Natural killer cell (primary cell): ENCODE measurements around the gene NECTIN4. TPM values are rescaled to one million over a fixed set of nuclear protein-coding genes. Genes with fewer than 3 reads are reported as not detected.

Experiments
- ATAC-seq, 3 donors: fragments of 150-1000 bp in 2 of 3; fragments of 200-7000 bp in 1 of 3; cut with Tn5 transposase; 1 replicate in 1 of 3; 2 replicates in 2 of 3; pipeline ENCODE4 v1.10.0; 2021; ENCODE audit warnings: mild to moderate bottlenecking in 2 of 3, moderate library complexity in 2 of 3
- DNase-seq, 2 donors: peaks; one replicate each; pipeline versions ENCODE4 v3.0.0 to v3.0.0-alpha.2; 2013 to 2021; ENCODE audit warnings: mixed read lengths in 1 of 2
- H3K27ac ChIP-seq: one replicate; pipeline ENCODE4 v1.5.1; 2013; ENCODE audit warnings: mild to moderate bottlenecking, low read length
- H3K27me3 ChIP-seq: one replicate; pipeline ENCODE4 v1.6.1; 2013; ENCODE audit warnings: low read length; ENCODE audit not compliant: control insufficient read depth, insufficient read depth
- H3K36me3 ChIP-seq: one replicate; pipeline ENCODE4 v1.6.1; 2013; ENCODE audit warnings: low read length; ENCODE audit not compliant: control insufficient read depth, insufficient read depth
- H3K4me1 ChIP-seq: one replicate; pipeline ENCODE4 v1.6.1; 2013; ENCODE audit warnings: low read length; ENCODE audit not compliant: control insufficient read depth, insufficient read depth
- H3K4me3 ChIP-seq: one replicate; pipeline ENCODE4 v1.5.1; 2013; ENCODE audit warnings: low read length
- H3K9me3 ChIP-seq: one replicate; pipeline ENCODE4 v1.6.1; 2013; ENCODE audit warnings: low read length; ENCODE audit not compliant: control insufficient read depth, insufficient read depth
- H3K27ac Mint-ChIP-seq, 2 donors: one replicate each; pipeline ENCODE4 v1.8.0; 2022; ENCODE audit warnings: mild to moderate bottlenecking in 2 of 2, mixed read lengths in 2 of 2, moderate library complexity in 1 of 2
- H3K27me3 Mint-ChIP-seq, 2 donors: one replicate each; pipeline ENCODE4 v1.8.0; 2022; ENCODE audit warnings: low read depth in 2 of 2, mixed read lengths in 2 of 2
- H3K36me3 Mint-ChIP-seq: one replicate; pipeline ENCODE4 v1.8.0; 2022; ENCODE audit warnings: mixed read lengths
- H3K4me1 Mint-ChIP-seq, 2 donors: one replicate each; pipeline ENCODE4 v1.8.0; 2022; ENCODE audit warnings: mixed read lengths in 2 of 2
- H3K4me3 Mint-ChIP-seq: one replicate; pipeline ENCODE4 v1.8.0; 2022; ENCODE audit warnings: mild to moderate bottlenecking, moderate library complexity, mixed read lengths
- H3K9me3 Mint-ChIP-seq, 2 donors: one replicate each; pipeline ENCODE4 v1.8.0; 2022; ENCODE audit warnings: mixed read lengths in 2 of 2
- WGBS: methylation state at CpG from one replicate; pipeline ENCODE4 v1.1.7; 2013; ENCODE audit warnings: missing lambda C conversion rate; ENCODE audit not compliant: insufficient coverage; 5-methylcytosine and 5-hydroxymethylcytosine counted together
- intact Hi-C: fragments of 100-400 bp; cut with micrococcal nuclease; formaldehyde crosslinking; loops from one replicate; pipeline ENCODE4 v1.14.2; 2022
- total RNA-seq, 4 donors: library from RNA; stranded (reverse); fragments of 120-200 nt in 1 of 4; gene quantifications; one replicate each; pipeline versions ENCODE4 v1.2.3 to v1.2.4, GENCODE V29; 2013 to 2022
- TF ChIP-seq, protein P1 (sequence below): fragments of 200-600 bp; IDR thresholded peaks from one replicate; pipeline ENCODE4 v1.8.0; 2022; ENCODE audit warnings: antibody characterized with exemption

The NECTIN4 gene
- total RNA-seq, 3 donors from 2014 or later (not counting 1 experiment from before 2014, with no cell fraction given), result 0.07 to 0.09 TPM; not detected in 1

GRCh38 chr1:161021970-161022353 lies 67.4 kb downstream of the NECTIN4 start:
- peak overlapping the region; percentile 89 to 90 for H3K27ac Mint-ChIP-seq
- peaks cover 28 to 34% of the 10 kb centered on the region in 2 donors for H3K4me1 Mint-ChIP-seq
- H3K4me3 Mint-ChIP-seq, result peak overlapping the region; percentile 95
- DNase-seq, result no peak
- H3K27ac ChIP-seq, result no peak overlapping the region
- H3K27me3 Mint-ChIP-seq, result no peaks in the 10 kb centered on the region
- intact Hi-C loops, result loop anchor here (2.0 kb wide), 1 partner anchor 23 kb away; the partner anchor contains the start of gene USF1
- no peaks in the 10 kb centered on the region for H3K27me3 ChIP-seq
- H3K9me3 ChIP-seq, result no peaks in the 10 kb centered on the region
- H3K4me3 ChIP-seq, result no peak overlapping the region
- TF ChIP-seq, protein P1, sequence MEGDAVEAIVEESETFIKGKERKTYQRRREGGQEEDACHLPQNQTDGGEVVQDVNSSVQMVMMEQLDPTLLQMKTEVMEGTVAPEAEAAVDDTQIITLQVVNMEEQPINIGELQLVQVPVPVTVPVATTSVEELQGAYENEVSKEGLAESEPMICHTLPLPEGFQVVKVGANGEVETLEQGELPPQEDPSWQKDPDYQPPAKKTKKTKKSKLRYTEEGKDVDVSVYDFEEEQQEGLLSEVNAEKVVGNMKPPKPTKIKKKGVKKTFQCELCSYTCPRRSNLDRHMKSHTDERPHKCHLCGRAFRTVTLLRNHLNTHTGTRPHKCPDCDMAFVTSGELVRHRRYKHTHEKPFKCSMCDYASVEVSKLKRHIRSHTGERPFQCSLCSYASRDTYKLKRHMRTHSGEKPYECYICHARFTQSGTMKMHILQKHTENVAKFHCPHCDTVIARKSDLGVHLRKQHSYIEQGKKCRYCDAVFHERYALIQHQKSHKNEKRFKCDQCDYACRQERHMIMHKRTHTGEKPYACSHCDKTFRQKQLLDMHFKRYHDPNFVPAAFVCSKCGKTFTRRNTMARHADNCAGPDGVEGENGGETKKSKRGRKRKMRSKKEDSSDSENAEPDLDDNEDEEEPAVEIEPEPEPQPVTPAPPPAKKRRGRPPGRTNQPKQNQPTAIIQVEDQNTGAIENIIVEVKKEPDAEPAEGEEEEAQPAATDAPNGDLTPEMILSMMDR, result no peak
- no peaks in the 10 kb centered on the region for H3K36me3 ChIP-seq
- H3K36me3 Mint-ChIP-seq, result no peaks in the 10 kb centered on the region
- WGBS, result 84% methylated on average over 1 of the region's 2 CpGs
- H3K4me1 ChIP-seq, result peaks cover 23% of the 10 kb centered on the region
- H3K9me3 Mint-ChIP-seq, result no peaks in the 10 kb centered on the region
- ATAC-seq, result no peak

GRCh38 chr1:161021165-161021969 lies 68.0 kb downstream of the NECTIN4 start:
- Histone ChIP-seq H3K27ac (peak overlapping the region; percentile 74), H3K36me3 (no peaks in the 10 kb centered on the region), H3K4me1 (peaks cover 23% of the 10 kb centered on the region), H3K9me3 (no peaks in the 10 kb centered on the region), H3K27me3 (no peaks in the 10 kb centered on the region), H3K4me3 (peak overlapping the region; percentile 87)
- Mint-ChIP-seq H3K4me3 (peak overlapping the region; percentile 95), H3K27ac (peak overlapping the region; percentile 89 to 90), H3K4me1 (peaks cover 28 to 38% of the 10 kb centered on the region in 2 donors), H3K9me3 (no peaks in the 10 kb centered on the region), H3K36me3 (no peaks in the 10 kb centered on the region), H3K27me3 (no peaks in the 10 kb centered on the region)
- 15% methylated on average over 34 of the region's 34 CpGs for WGBS
- intact Hi-C loops, result loop anchor here (2.0 kb wide), 1 partner anchor 23 kb away; the partner anchor contains the start of gene USF1
- ATAC-seq, result peak; percentile 88 to 94 (median 93)
- DNase-seq, result peak; percentile 71 to 93
- TF ChIP-seq, protein P1, result no peak

Other genes with a start within 250 kb of the NECTIN4 start
- gene CD244, start 226.7 kb downstream of the NECTIN4 start, total RNA-seq, result 100 to 1,000 TPM; 131 to 193 (median 150) TPM
- gene ITLN1, start 204.4 kb downstream of the NECTIN4 start, total RNA-seq, result not detected
- gene ITLN2, start 134.7 kb downstream of the NECTIN4 start, total RNA-seq, result not detected
- 10 to 100 TPM; 27.8 to 34.6 (median 30.2) TPM for gene F11R, start 68.4 kb downstream of the NECTIN4 start, total RNA-seq
- 10 to 100 TPM; 31.8 to 36.3 (median 34.3) TPM for gene TSTD1, start 50.6 kb downstream of the NECTIN4 start, total RNA-seq
- 100 to 1,000 TPM; 113 to 121 (median 114) TPM for gene USF1, start 43.6 kb downstream of the NECTIN4 start, total RNA-seq
- 100 to 1,000 TPM; 246 to 310 (median 272) TPM for gene ARHGAP30, start 19.7 kb downstream of the NECTIN4 start, total RNA-seq
- gene KLHDC9, start 8.8 kb upstream of the NECTIN4 start, total RNA-seq, result under 1 TPM in 2 of 3 donors, not detected in 1; 0.49 to 0.50 TPM
- gene PFDN2, start 28.5 kb upstream of the NECTIN4 start, total RNA-seq, result 10 to 100 TPM; 31.6 to 40.0 (median 35.0) TPM
- 10 to 100 TPM; 26.5 to 31.7 (median 31.6) TPM for gene NIT1, start 28.5 kb upstream of the NECTIN4 start, total RNA-seq
- gene DEDD, start 43.1 kb upstream of the NECTIN4 start, total RNA-seq, result 10 to 100 TPM; 40.6 to 44.0 (median 43.0) TPM
- 100 to 1,000 TPM; 109 to 155 (median 117) TPM for gene UFC1, start 64.4 kb upstream of the NECTIN4 start, total RNA-seq
- 10 to 100 TPM; 31.6 to 40.3 (median 35.3) TPM for gene USP21, start 69.9 kb upstream of the NECTIN4 start, total RNA-seq
- 10 to 100 TPM; 45.5 to 66.3 (median 57.4) TPM for gene PPOX, start 76.9 kb upstream of the NECTIN4 start, total RNA-seq
- gene B4GALT3, start 87.9 kb upstream of the NECTIN4 start, total RNA-seq, result 10 to 100 TPM; 58.4 to 62.2 (median 59.4) TPM
- under 1 TPM; 0.14 to 0.20 (median 0.14) TPM for gene ADAMTS4, start 109.5 kb upstream of the NECTIN4 start, total RNA-seq
- gene NDUFS2, start 112.8 kb upstream of the NECTIN4 start, total RNA-seq, result 10 to 100 TPM; 74.7 to 88.8 (median 84.7) TPM
- gene FCER1G, start 125.7 kb upstream of the NECTIN4 start, total RNA-seq, result 100 to 1,000 TPM; 226 to 281 (median 259) TPM
- not detected for gene APOA2, start 134.1 kb upstream of the NECTIN4 start, total RNA-seq
- 10 to 100 TPM; 16.6 to 23.6 (median 22.8) TPM for gene TOMM40L, start 136.5 kb upstream of the NECTIN4 start, total RNA-seq
- not detected for gene NR1I3, start 148.6 kb upstream of the NECTIN4 start, total RNA-seq
- not detected for gene PCP4L1, start 169.2 kb upstream of the NECTIN4 start, total RNA-seq
- 1 to 10 TPM; 4.6 to 9.0 (median 8.7) TPM for gene MPZ, start 220.4 kb upstream of the NECTIN4 start, total RNA-seq
- 10 to 100 TPM; 74.5 to 97.3 (median 86.0) TPM for gene SDHC, start 224.8 kb upstream of the NECTIN4 start, total RNA-seq